ENCODE data around the gene KRT80. TPM values are rescaled to one million over a fixed set of nuclear protein-coding genes. Genes with fewer than 3 reads are reported as not detected.

The KRT80 gene
- polyA plus RNA-seq, 10 donors, result 4.4 to 12.8 (median 7.6) TPM

- DNase-seq, result peak in 1 of 3 donors; percentile 54
Measured at GRCh38 chr12:52182384-52182783, 9.4 kb downstream of the KRT80 start.

DNA sequence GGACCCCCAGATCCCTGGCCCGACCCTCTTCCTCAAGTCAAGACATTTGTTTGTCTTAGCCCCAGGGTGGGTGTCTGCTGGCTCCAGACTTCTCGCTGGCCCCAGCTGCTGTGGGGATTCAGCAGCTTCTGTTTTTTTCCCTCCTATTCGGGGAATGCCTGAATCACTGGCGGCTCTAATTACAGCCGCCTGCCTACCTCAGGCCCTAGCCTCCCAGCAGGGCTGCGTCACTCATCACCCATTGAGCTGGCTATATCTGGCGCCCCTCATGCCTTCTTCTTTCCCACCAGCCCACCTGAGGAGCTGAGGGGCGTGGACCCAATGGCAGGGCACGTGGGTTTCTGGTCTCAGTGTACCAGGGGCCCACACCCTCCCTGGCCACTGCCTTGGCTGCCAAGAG, 10.1 kb downstream of the KRT80 start:
- DNase-seq, result peak in 2 of 3 donors; percentile 68 to 78

DNA sequence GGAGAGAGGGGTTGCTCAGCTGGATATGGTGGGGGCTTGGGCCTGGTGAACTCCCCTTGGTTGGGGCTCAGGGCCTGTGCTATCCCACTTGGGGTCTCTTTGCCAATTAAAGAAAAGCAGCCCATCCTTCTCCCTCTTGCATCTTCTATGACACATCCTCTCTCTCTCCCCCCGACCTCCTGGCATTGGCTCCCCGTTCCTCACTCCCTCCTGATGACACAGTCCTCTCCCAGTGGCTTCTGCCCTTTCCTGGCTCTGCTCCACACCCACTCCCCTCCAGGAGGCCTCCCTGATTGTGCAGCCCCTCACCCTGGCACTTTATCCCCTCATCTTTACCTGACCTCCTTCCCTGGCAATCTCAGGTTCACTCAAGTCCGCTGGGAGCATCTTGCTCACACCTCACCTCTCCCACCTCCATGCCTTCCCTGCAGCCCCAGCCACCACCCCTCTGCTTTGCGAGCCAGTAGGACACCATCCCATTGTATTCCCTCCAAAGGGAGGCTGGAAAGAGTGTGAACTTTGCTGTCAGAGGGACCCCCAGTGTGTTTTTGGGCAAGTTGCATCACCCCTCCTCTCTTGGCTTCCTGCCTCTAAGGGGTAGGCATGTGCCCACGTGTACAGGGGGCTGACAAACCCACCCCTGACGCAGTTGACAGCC, 10.7 kb downstream of the KRT80 start:
- no peak for DNase-seq

- no peak for DNase-seq
Measured at GRCh38 chr12:52179396-52179973, 12.3 kb downstream of the KRT80 start.

- DNase-seq, result no peak
Measured at GRCh38 chr12:52178984-52179383, 12.8 kb downstream of the KRT80 start.

DNA sequence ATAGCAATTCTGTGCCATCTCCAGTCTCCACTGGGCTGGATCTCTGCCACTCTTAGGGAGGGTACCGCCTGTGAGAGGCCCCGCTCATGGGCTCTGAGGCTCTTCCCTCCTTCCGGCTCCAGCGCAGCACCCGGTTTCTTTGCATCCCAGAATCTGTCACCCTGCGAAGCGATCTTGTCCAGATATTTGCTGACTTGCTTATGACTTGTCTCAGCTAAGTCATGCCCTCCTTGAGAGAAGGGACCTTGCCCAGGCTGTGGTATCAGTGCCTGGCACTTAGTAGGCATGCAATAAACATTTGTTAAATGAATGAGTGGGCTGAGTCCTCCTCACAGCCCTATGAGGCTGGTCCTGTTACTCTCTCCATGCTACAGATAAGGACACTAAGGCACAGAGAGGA, 13.4 kb downstream of the KRT80 start:
- no peak for DNase-seq

GRCh38 chr12:52175371-52176350, 16.2 kb downstream of the KRT80 start:
- DNase-seq, result no peak

DNA sequence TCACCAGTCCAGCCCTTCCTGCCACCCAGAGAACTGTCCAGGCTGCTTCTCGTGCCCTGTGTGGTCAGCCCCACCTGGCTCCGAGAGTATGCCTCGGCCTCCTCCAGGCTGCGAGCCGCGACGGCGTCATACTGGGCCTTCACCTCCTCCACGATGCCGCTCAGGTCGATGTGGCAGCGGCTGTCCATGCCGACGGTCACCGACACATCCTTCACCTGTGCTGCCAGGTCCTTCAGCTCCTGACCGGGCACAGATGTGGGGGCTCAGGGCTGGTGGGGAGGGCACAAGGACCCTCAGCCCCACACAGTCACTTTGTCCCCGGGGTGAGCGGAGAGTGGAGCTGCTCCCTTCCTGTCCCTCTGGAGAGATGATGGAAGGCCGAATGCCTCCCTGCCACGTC, 18.3 kb downstream of the KRT80 start:
- DNase-seq, result no peak

GRCh38 chr12:52172956-52173355, 18.9 kb downstream of the KRT80 start:
- DNase-seq, result no peak

- peak in 1 of 3 donors; percentile 52 for DNase-seq
Measured at GRCh38 chr12:52171950-52172512, 19.8 kb downstream of the KRT80 start.

- no peak for DNase-seq
Measured at GRCh38 chr12:52170827-52171226, 21.0 kb downstream of the KRT80 start.

- DNase-seq, result no peak
Measured at GRCh38 chr12:52169886-52170285, 21.9 kb downstream of the KRT80 start.

DNA sequence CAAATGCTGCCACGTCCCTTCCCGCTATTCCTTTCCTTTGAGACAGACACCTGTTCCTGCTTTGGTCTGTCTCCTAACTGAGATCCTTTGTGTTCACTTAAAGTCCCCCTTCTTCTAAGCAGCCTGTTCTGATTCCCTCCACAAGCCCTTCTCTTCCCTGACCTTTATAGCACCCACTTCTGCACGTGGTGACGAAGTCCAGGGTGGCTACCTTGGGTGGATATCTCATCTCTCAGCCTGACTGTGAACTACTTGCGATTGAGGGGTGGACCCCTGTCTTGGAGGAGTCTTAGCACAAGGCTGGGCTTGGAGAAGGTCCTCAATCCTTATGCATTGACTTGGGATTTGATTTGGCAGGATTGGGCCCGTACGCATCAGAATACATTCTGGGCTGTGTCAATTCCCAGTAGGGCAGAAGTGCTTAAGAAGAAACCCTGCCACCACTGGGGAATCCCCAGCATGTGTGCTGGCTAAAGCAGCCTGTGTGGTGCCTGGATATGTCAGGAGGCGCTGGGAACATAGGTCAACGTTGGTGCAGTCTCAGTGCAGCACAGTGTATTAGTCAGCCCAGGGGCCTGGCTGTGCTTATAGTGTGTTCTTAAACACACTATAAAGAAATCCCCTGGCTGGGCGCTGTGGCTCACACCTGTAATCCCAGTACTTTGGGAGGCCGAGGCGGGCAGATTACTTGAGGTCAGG, 23.6 kb downstream of the KRT80 start:
- no peak for DNase-seq

GRCh38 chr12:52167526-52167925, 24.3 kb downstream of the KRT80 start:
- no peak for DNase-seq

DNA sequence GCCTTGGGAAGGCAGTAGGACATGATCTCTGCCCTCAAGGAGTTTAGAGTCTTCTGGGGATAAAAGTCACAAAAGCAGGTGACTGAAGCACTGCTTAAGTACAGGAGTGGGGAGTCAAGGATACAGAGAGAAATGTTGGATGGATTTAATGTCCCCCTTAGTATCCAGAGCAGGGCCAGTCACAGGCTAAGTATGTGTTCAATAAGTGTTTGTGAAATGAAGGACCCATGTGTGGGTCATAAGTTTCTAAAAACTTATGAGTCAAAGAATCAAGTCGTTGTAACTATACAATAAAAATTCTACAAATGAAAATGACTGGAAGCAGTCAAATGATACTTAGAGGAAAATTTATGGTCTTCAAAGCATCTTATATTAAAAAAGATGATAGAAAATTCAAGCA, 25.1 kb downstream of the KRT80 start:
- no peak for DNase-seq

DNA sequence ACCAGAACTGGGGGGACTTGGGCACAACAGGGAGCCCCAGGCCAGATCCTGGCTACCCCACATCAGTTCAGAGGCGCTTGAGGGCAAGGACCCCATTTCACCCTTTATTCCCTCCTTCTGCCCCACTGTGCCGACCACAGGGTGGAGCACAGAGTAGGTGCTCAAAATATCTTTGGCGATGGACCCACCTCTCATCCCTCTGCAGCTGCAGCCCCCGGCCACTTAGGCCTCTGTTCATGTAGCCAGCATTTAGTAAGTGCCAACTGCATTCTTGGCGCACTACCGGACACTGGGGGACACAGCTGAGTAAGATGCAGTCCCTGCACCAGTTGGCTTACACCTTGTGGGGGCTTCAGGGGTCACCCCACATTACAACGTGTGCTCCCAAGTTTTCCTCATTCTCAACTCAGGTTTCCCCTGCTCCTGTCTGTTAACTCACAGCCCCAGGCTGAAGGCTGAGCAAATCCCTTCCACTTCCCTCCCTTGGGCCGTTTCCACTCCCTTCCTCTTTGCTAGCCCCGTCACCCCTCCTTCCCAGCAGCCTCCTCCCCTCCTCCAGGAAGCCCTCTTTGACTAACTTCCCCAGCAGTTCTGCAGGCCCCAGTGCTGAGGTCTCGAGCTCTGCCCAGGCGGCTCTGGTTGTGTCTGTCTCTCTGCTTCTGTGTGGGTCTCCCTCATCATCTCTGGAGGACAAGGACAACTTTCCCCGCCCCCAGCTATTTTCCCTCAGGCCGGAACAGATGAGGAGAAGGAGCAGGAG, 26.5 kb downstream of the KRT80 start:
- DNase-seq, result no peak

GRCh38 chr12:52164624-52165023, 27.2 kb downstream of the KRT80 start:
- DNase-seq, result no peak

DNA sequence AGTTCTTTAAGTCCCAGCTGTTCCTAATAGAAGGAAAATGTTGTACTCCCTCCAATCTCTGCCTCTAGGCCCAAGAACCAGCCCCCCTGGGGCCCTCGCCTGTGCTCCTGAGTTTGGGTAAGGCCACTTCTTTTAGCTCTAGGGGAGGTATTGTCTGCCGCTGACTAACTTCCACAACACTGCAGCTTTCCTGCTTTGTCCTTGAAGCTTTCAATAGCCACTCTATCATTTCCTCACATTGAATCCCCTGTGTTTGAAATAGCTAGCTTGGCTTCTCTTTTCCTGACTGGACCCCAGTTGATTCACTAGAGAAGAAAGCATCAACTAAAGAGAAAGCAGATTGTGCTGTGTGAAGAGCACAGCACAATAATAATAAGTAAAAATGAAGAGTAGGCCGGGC, 28.8 kb downstream of the KRT80 start:
- DNase-seq, result peak in 1 of 3 donors; percentile 61

DNA sequence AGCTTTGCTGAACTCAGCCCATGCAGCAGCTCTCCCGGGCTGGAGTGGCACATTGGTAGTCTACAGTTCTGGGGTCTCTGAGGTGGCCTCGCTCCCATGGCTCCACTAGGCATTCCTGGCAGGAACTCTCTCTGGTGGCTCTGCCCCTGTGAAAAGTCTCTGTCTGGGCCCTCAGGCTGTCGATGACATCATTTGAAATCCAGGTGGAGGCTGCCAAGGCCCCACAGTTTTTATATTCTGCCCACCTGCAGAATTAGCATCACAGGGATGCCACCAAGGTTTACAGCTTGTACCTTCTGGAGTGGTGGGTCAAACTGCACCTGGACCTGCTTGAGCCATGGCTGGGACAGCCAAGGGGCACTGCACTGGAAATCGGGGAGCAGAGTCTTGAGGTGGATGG, 31.6 kb downstream of the KRT80 start:
- DNase-seq, result no peak

- DNase-seq, result no peak
Measured at GRCh38 chr12:52157566-52158150, 34.2 kb downstream of the KRT80 start.

Measured in muscle of back (tissue), 11 donors.